Tibial nerve (tissue), 3 donors: ENCODE measurements around the gene ZC3H8.

Experiments used
- CTCF ChIP-seq, 5 experiments: fragments of 200-600 bp in 3 of 5; fragments of 450-650 bp in 2 of 5; sonication (generic) in 3 of 5; IDR thresholded peaks; one replicate each; pipeline ENCODE4 v1.5.1; 2016 to 2019; ENCODE audit warnings: antibody characterized with exemption in 5 of 5, mild to moderate bottlenecking in 3 of 5, moderate library complexity in 2 of 5
- POLR2A ChIP-seq, 2 donors: fragments of 450-650 bp; IDR thresholded peaks; one replicate each; pipeline ENCODE4 v1.6.1; 2017; ENCODE audit warnings: antibody characterized with exemption in 2 of 2, mild to moderate bottlenecking in 2 of 2, moderate library complexity in 2 of 2

GRCh38 chr2:112301973-112302372 is 47.1 kb upstream of the ZC3H8 start:
- TF ChIP-seq CTCF (IDR thresholded peaks at IDR 0.05), result no peak
- no peak for TF ChIP-seq POLR2A (IDR thresholded peaks at IDR 0.05)
